ENCODE data around the gene ALOX15B. TPM values are rescaled to one million over a fixed set of nuclear protein-coding genes. Genes with fewer than 3 reads are reported as not detected.

Gene ALOX15B
- total RNA-seq, 4 donors from 2014 or later = 0.15 to 1.0 (median 0.69) TPM

GRCh38 chr17:8067806-8068205 is 28.9 kb downstream of the ALOX15B start:
- no peak for TF ChIP-seq POLR2A (IDR thresholded peaks at IDR 0.05)
- TF ChIP-seq CTCF (IDR thresholded peaks at IDR 0.05 in 4 of 5, conservative IDR thresholded peaks at IDR 0.05 in 1 of 5) = no peak
- no peaks in the 10 kb centered on the region for H3K9me3 ChIP-seq
- intact Hi-C loops (cut with DNase I; ENCODE audit: low total_unique reads) = no loop called here
- ATAC-seq = no peak
- no peaks in the 10 kb centered on the region for H3K36me3 ChIP-seq
- no peak for DNase-seq
- in situ Hi-C loops (cut with MboI; ENCODE audit: low sequenced_read_pairs in 4 of 4) = no loop called here
- H3K27ac ChIP-seq = no peak overlapping the region
- peaks cover 28 to 37% (median 33%) of the 10 kb centered on the region in 3 donors for H3K27me3 ChIP-seq
- peaks cover 2 to 8% of the 10 kb centered on the region in 2 donors for H3K4me1 ChIP-seq
- no peak overlapping the region for H3K4me3 ChIP-seq

GRCh38 chr17:8068736-8069586 is 30.1 kb downstream of the ALOX15B start:
- DNase-seq (peak; percentile 17 to 50), ATAC-seq (peak in 1 of 2 donors; percentile 21)
- in situ Hi-C loops (cut with MboI; ENCODE audit: low sequenced_read_pairs in 4 of 4) (no loop called here), intact Hi-C loops (cut with DNase I; ENCODE audit: low total_unique reads) (no loop called here)
- H3K9me3 ChIP-seq = no peaks in the 10 kb centered on the region
- peaks cover 28 to 38% (median 33%) of the 10 kb centered on the region in 3 donors for H3K27me3 ChIP-seq
- H3K27ac ChIP-seq = no peak overlapping the region
- H3K4me1 ChIP-seq = peaks cover 0 to 18% of the 10 kb centered on the region in 2 donors
- no peak for TF ChIP-seq POLR2A (IDR thresholded peaks at IDR 0.05)
- TF ChIP-seq CTCF (IDR thresholded peaks at IDR 0.05 in 4 of 5, conservative IDR thresholded peaks at IDR 0.05 in 1 of 5) = no peak
- H3K36me3 ChIP-seq = no peaks in the 10 kb centered on the region
- H3K4me3 ChIP-seq = no peak overlapping the region

GRCh38 chr17:8069587-8069860 is 30.7 kb downstream of the ALOX15B start:
- Histone ChIP-seq H3K27ac (no peak overlapping the region), H3K4me1 (peaks cover 0 to 18% of the 10 kb centered on the region in 2 donors), H3K9me3 (no peaks in the 10 kb centered on the region), H3K27me3 (peaks cover 33 to 38% (median 34%) of the 10 kb centered on the region in 3 donors), H3K36me3 (no peaks in the 10 kb centered on the region), H3K4me3 (no peak overlapping the region)
- DNase-seq (no peak), ATAC-seq (no peak)
- in situ Hi-C loops (cut with MboI; ENCODE audit: low sequenced_read_pairs in 4 of 4) = no loop called here
- intact Hi-C loops (cut with DNase I; ENCODE audit: low total_unique reads) = no loop called here
- TF ChIP-seq POLR2A (IDR thresholded peaks at IDR 0.05) (no peak), CTCF (IDR thresholded peaks at IDR 0.05 in 4 of 5, conservative IDR thresholded peaks at IDR 0.05 in 1 of 5) (no peak)

GRCh38 chr17:8071496-8071895 is 32.6 kb downstream of the ALOX15B start:
- Histone ChIP-seq H3K27ac (no peak overlapping the region), H3K4me3 (no peak overlapping the region), H3K4me1 (peaks cover 0 to 18% of the 10 kb centered on the region in 2 donors), H3K9me3 (no peaks in the 10 kb centered on the region), H3K36me3 (no peaks in the 10 kb centered on the region), H3K27me3 (peaks cover 47 to 56% (median 49%) of the 10 kb centered on the region in 3 donors)
- TF ChIP-seq POLR2A (IDR thresholded peaks at IDR 0.05) (no peak), CTCF (IDR thresholded peaks at IDR 0.05 in 4 of 5, conservative IDR thresholded peaks at IDR 0.05 in 1 of 5) (no peak)
- intact Hi-C loops (cut with DNase I; ENCODE audit: low total_unique reads) (no loop called here), in situ Hi-C loops (cut with MboI; ENCODE audit: low sequenced_read_pairs in 4 of 4) (no loop called here)
- DNase-seq = no peak
- ATAC-seq = no peak

All from gastrocnemius medialis (tissue), 4 donors.